Measurements from ENCODE around the gene GABBR2.
"Not testable (repeated sequence)": the region's sequence is repeated elsewhere in the genome, so short reads cannot be mapped to it uniquely, and the experiment has no call there.

Gene GABBR2

DNA sequence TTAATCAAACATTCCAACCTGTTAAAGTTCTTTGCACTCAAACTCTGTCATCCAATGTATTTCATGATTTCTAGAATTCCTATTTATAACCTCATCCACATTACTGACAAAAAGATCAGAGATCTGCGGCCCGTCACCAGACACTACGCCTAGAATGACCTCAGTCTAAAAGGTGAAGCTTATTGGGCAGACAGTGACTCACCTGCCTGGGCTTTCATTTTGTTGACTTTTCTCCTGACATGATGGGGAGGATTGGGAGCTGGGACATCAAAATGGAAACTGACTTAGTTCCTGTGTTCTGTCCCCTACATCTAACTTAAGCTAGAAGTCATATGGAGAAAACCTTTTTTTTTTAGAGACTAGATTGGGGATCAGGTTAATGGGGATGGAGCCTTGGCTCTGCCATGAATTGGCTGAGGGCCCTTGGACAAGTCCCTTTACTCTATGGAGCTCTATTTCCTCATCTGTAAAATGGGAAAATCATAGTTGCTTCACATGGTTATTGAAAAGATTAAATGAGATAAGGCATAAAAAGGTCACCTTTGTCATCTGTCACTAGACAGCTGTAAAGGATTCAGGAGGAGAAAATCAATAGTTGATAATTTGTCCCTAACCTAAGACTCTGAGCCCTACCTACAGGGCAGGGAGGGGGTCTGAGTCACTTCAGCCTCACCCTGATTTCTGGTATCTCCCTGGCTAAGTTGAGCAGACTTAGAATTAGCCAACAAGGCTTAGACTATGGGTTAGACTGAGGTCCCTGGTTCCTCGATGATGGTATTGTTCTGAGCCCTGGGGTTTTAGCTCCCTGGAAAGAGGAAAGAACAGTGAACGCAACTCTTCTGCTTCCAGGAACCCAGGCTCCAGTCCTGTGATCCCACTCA is 228.5 kb downstream of the GABBR2 start:
- no peak for DNase-seq (ENCODE audit: low read depth)

DNA sequence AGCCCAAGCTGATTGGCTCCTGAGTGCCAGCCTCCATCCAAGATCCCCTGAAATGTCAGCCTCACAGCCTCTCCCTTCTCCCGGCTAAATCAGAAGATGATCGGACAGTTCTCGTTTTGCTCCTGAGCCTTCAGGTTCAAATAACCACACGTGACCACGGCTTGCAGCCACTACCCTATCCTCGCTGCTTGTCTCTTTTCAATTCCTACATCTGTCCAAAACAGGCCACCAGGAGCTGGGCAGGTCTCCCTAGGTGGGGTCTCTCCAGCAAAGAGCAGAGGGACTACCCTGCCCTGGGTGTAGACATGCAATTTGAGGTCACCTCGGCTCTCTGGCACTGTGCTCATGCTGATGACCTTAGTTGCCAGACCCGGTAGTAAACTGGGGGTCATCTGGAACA is 229.3 kb downstream of the GABBR2 start:
- no peak for DNase-seq (ENCODE audit: low read depth)

DNA sequence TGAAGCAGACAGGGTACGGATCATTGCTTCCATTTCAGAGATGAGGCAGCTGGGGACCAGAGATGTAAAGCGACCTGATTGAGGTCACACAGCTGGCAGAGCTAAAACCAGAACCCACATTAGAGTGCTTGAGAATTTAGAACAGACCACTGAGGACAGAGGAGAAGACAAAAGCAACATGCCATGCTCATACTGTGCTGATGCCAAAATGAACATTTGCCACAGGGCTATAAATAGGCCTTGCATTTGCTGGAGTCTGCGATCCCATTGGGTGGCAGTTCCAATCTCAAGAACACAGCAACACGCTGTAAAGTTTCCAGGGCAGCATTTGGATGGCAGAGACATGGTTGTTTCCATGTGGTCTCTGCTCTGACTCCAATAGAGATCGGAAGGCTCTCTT is 230.9 kb downstream of the GABBR2 start:
- DNase-seq (ENCODE audit: low read depth), result no peak

DNA sequence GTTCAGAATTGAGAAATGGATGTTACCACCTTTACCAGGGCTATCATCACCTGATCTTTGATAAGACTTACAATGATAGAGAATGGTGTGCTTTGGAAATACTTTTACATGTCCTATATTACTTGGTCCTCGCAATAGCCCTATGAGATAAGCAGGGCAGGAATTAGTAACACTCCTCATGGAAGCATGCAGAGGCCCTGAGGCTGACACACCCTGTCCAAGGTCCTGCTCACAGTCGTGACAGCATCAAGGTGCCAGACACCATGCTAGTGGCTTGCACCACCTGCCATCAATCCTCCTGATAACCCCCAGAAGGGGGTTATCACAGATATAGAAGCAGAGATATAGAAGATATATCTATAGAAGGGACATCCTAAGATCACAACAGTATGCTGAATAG is 236.5 kb downstream of the GABBR2 start:
- DNase-seq (ENCODE audit: low read depth), result no peak

DNA sequence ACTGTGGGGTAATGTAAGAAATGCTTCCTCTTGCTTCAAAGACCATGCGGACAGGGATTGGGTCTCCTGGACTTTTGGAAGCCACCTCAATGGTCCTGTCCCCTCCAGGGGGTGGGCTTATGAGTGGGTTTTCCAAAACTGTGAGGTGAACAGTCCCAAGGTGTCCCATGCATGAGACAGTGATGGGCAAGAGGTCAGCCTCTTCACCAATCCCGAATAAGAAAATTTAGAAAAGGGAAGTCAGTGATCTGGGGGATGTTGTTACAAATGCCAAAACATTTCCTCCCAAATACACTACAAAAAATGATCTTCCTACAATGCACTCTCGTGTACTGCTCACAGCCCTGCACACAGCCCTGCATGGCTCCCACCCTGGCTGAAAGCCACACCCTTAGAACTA is 237.6 kb downstream of the GABBR2 start:
- DNase-seq (ENCODE audit: low read depth), result no peak

DNA sequence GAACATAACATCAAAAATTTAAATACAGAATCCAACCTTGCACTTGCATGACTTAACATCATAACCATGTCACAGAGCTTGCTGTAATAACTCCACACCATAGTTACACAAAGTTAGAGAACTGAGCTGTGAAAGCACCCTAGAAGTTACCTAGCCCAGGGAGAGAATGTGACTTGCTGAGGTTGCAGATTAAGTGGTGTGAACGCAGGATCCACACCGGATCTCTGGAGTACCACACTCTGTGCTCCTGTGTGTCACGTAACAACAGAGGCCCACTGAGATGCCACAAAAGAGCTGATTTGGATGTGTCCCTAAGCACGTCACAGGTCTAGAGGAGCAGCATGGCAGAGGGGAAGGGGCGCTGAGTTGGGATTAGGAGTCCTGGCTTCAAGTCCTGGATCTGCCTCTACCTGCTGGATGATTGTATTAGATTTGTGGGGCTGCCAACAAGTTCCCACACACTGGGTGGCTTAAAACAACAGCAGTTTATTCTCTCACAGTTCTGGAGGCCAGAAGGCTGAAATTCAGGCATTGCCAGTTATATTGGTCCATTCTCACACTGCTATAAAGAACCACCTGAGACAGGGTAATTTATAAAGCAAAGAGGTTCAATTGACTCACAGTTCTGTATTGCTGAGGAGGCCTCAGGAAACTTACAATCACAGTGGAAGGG is 240.0 kb downstream of the GABBR2 start:
- no peak for DNase-seq (ENCODE audit: low read depth)

DNA sequence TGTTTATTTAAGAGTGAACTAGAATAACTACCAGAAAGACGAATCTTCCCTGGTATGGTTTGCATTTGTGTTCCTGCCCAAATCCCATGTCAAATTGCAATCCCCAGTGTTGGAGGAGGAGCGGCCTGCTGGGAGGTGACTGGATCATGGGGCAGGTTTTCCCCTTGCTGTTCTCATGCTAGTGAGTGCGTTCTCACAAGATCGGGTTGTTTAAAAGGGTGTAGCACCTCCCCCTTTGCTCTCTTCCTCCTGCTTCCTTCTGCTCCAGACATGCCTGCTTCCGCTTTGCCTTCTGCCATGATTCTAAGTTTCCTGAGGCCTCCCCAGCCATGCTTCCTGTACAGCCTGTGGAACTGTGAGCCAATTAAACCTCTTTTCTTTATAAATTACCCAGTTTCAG is 242.9 kb downstream of the GABBR2 start:
- DNase-seq (ENCODE audit: low read depth), result no peak

DNA sequence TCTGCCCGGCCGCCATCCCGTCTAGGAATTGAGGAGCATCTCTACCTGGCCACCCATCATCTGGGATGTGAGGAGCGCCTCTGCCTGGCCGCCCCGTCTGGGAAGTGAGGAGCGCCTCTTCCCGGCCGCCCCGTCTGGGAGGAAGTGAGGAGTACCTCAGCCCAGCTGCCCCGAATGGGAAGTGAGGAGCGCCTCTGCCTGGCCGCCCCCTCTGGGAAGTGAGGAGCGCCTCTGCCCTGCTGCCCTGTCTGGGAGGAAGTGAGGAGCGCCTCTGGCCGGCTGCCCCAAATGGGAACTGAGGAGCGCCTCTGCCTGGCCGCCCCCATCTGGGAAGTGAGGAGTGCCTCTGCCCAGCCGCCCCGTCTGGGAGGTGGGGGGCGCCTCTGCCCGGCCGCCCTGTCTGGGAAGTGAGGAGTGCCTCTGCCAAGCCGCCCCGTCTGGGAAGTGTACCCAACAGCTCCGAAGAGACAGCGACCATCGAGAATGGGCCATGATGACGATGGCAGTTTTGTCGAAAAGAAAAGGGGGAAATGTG is 244.5 kb downstream of the GABBR2 start:
- not testable (repeated sequence) for DNase-seq (ENCODE audit: low read depth)

DNA sequence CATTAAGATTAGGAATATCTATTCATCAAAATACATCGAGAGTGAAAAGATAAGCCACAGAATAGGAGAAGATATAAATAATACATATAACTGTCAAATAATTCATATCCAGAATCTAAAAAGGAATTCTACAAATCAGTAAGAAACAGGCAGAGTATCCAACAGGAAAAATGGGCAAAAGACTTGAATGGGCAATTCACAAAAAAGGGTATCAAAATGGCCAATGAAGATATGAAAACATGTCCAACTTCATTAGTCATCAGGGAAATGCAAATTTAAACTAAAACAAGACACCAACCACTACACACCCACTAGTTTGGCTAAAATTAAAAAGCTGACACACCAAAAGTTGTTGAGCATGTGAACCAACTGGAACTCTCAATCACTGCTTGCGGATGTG is 246.4 kb downstream of the GABBR2 start:
- no peak for DNase-seq (ENCODE audit: low read depth)

DNA sequence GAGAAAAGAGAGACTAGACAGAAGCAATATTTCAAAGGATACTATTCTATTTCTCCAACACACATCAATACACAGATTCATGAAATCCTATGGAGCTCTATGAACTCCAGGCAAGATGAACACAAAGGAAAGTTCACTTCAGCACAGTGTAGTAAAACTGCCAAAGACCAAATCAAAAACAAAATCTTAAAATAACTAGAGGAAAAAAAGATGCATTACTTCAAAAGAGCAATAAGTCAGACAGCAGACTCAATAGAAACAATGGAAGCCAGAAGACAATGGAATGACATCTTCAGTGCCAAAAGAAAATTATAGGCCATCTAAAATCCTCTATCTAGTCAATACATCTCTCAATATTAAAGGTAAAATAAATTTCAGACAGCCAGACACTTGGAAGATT is 248.0 kb downstream of the GABBR2 start:
- no peak for DNase-seq (ENCODE audit: low read depth)

DNA sequence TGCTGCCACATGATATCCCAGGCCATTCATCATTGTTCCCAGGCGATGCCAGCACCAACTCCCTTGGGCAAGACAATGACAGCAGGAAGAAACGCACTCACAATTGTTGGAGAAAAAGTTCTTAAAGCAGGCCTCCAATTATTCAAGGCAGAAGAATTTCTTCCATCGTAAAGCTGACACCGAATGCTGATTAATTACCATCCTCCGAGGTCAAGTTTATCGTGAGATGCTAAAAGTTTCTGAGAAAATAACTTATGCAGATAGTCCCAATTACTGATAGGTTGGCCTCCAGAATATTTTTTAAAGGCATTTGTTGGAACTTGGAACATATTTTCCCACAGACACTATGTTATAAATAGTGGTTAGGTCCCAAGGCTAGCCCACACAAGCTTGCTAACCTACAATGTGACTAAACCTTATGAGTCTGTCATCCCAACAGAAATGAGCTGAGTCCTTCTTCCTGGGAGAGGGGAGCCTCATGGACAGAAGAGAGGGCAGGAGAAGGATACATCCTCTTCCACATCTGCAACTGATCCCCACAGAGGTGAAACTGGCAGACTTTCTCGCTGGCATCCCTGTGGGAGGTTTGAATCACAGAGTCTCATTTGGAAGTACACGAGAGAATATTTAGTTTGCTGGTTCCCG is 250.9 kb downstream of the GABBR2 start:
- no peak for DNase-seq (ENCODE audit: low read depth)

DNA sequence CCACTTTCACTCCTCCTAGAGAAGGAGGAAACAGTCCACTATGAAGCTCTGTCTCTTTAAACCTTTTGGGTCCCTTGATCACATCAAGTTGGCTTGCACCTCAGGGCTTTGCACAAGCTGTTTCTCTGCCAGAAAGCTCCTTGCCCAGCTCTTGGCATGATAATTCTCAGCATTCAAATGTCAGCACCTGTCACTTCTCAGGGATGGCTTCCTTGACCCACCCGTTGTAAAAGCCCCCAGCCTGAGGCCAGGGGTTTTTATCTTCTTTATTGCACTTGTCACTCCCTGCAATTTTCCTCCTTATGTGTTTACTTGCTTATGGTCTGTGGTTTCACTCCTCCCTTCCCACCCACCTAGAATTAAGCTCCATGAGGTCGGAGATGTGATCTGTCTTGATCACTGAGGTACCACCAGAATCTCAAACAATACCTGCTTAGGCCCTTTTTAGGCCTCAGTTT is 252.6 kb downstream of the GABBR2 start:
- DNase-seq (ENCODE audit: low read depth), result no peak

DNA sequence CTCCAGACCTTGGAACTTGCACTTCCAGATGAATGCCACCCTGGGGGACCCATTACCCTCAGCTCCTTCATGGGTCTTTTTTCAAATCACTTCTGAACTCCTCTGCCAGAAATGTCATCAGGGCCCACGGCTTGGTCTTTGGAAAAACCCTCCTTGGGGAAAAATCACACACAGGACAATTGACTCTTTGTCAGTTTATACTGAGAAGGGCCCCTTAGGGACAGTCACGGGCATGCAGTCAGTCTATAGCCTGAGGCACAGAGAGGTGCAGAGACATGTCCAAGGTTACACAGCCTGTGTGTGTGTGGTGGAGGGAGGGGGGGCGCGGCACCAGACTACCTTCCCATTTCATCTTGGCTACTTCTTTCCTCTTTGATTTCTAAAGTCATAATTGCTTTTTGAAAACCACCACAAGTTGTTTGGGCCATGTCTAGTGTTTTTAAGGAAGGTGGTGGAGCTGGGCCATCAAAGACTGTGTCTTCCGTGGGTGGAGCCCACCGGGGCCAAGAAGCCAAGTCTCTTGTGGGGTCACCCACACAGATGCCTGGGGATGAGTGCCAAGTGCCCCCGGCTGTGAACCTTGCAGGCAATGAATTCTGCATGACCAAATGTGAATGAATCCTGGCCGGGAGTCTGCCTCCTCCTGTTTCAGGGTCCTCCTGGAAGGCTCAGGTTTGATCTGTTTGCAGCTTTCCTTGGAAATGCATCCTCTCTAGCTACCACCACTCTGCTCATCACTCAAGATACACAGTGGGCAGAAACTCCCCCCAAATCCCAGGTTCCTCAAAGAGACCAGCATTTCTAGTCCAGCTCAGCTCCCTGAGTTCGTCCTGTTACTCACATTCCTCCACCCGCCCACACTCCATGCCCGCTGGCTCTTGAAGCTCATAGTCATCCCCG is 253.2 kb downstream of the GABBR2 start:
- DNase-seq (ENCODE audit: low read depth), result no peak

DNA sequence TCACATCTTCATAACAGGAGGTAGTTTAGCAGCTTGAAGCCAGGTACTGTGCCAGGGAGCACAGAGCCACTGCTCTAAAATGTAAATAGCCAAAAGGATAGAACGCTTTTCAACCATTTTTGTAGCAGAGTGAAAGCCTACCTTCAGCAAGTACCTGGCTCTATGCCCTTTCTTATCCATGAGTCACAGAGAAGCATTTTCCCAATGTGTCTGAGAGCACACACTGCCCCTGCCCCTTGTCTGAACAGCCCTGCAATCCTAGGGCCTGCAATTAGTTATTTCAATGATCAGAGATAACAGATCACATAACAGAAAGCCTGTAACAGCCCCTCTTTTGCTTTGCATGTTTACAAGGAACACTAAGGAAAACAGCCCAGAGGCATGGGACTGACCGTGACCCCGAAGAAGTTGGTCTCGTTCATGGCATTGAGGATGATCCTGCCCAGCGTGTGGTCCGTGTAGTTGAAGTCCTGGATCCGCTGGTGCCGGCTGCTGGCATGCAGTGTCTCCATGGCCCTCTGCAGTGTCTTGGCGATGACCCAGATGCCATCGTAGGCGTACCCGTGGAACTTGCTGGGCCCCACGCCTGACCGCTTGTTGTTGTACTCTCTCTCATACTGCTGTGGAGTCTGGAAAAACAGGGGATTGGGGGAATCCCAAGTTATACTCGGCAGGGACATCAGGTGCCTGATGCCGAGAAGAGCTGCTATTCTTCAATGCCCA is 255.0 kb downstream of the GABBR2 start:
- no peak for DNase-seq (ENCODE audit: low read depth)

DNA sequence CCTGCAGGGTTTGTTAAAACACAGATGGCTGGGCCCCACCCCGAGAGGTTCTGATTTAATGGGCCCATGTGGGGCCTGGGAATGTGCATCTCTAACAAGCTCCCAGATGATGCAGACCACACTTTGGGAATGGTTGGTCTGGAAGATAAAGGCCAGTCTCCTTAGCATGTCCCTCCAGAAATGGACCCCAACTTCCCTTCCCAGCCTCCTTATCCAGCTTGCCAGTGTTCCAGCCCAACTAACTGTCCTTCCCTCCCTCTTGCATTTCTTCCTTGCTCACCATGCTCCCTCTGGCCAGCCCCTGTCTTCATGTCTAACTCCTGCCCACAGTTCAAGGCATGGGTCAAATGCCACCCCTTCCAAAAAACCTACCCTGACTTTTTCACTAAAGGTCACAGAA is 257.2 kb downstream of the GABBR2 start:
- no peak for DNase-seq (ENCODE audit: low read depth)

DNA sequence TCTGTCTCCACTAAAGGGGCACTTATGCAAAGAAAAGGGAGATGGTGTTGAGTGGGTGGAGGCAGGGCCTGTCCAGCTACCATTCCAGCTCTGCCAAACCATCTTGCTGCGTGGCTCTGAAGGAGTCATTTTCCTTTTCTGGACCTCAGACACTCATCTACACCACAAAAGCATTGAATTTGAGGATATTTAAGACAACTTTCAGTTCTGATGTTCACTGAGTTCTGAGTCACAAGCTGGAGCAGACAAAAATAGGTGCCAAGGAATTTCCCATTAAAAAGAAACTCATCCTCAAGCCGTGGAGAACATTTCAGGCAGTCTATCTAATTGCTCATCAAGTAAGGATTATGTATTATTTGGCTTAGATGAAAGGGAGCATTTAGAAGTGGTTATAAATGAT is 258.2 kb downstream of the GABBR2 start:
- no peak for DNase-seq (ENCODE audit: low read depth)

DNA sequence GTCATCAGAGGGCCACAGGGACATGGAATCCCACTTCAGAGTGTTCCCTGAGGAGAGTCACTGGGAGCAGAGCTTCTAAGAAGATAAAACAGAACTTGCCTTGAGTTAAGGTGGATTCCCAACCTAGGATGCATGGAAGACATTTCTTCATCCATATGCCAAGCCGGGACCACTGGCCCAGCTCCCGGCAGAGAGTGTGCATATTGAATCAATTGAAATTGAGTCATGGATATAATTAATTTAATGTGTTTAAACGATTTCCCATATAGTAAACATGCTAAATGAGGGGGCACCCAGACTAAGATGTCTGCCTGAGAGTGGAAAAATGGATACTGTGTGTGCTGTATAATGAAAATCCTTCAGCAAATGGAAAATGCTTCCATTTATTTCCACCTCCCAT is 258.9 kb downstream of the GABBR2 start:
- DNase-seq (ENCODE audit: low read depth), result no peak

DNA sequence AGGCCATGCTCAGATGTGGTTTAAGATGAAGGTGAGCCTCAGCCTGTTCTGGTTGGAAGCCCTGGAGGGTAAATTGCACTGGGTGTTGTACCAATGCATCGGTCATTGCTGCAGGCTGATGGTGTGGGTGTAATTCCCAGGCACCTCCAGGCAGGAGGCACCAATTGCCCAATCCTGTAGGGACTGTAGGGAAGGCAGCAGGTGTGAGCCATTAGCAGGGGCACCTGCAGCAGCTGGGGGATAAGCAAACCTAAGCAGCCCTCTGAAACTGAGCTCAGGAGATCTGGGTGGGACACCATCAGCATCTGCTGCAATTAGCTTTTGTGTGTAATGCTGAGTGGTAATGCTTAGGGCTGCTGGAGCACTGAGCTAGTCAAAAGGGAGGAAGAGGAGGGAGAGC is 263.2 kb downstream of the GABBR2 start:
- no peak for DNase-seq (ENCODE audit: low read depth)

DNA sequence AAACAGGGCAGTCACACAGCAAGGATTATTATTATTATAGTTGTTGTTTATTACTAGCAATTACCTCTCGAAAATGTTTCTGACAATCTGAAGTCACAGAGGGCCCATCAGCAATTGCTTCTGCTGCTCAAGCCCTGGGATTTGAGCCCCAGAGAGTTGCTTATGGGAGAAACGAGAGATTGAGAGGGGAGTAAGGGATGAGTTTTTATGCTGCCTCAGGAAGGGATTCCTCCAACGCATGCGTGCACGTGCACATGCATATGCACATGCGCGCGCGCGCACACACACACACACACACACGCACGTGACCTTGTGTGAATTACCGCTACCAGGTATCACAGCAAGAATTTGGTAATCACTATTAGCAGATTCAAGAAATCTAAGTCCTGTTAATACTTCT is 264.1 kb downstream of the GABBR2 start:
- DNase-seq (ENCODE audit: low read depth), result no peak

DNA sequence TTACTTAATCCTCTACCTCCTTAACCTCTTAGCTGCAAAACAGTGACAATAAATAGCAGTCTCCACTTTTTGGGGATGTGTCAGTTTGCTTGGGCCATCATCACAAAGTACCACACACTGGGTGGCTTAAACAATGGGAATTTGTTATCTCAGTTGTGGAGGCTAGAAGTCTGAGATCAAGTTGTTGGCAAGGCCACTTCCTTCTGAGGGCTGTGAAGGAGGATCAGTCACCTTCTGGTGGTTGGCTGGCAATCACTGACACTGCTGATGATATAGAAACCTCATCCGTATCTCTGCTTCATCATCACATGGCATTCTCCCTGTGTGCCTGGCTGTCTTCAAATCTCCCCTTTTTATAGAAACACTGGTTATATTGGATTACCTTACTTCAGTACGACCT is 266.2 kb downstream of the GABBR2 start:
- DNase-seq (ENCODE audit: low read depth), result no peak

DNA sequence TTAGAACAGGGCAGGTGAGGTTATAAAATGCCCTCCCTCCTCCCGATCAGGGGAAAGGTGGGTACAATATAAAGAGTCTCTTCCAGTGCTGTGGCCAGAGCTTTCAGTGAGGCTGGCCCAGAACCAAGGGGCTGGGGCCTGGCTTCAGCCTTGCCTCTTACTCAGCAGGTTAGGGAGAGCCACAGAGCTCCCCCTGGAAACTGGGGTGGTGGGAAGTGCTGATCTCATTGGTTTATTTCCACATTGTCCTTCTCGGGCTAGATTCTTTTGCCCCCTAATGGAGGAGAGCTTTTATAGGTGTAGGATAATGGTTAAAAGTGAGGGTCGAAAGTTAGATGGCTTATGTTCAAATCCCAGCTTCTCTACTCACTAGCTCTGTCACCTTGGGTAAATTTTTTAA is 266.6 kb downstream of the GABBR2 start:
- no peak for DNase-seq (ENCODE audit: low read depth)

All from stimulated activated CD8-positive, alpha-beta memory T cell treated with anti-CD3 and anti-CD28 coated beads, Interleukin-12 subunit alpha, Interleukin-12 subunit beta, amount 100 ng/mL, for 1 hour (primary cell).